ENCODE results near the gene MTHFS.

MTHFS gene

DNA sequence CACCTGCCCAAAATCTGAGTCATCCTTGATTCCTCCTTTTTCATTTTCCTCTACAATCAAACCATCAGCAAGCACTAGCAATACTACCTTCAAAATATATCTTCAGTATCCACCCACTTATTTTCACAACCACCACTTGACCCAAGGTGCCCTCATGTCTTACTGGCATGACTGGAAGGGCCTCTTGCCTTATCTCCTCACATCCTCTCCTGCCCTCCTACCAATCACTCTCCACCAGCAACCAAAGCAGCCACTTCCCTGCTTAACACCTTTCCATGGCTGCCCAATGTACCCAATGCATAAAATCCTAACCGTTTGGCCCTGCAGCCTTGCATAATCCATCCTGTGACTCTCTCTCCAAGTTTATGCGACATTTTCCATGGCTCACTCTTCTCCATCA is 76.0 kb downstream of the MTHFS start:
- TF ChIP-seq, protein P1, sequence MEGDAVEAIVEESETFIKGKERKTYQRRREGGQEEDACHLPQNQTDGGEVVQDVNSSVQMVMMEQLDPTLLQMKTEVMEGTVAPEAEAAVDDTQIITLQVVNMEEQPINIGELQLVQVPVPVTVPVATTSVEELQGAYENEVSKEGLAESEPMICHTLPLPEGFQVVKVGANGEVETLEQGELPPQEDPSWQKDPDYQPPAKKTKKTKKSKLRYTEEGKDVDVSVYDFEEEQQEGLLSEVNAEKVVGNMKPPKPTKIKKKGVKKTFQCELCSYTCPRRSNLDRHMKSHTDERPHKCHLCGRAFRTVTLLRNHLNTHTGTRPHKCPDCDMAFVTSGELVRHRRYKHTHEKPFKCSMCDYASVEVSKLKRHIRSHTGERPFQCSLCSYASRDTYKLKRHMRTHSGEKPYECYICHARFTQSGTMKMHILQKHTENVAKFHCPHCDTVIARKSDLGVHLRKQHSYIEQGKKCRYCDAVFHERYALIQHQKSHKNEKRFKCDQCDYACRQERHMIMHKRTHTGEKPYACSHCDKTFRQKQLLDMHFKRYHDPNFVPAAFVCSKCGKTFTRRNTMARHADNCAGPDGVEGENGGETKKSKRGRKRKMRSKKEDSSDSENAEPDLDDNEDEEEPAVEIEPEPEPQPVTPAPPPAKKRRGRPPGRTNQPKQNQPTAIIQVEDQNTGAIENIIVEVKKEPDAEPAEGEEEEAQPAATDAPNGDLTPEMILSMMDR (IDR thresholded peaks at IDR 0.05; ENCODE audit: control insufficient read depth, extremely low read depth, insufficient read depth), result no peak
- H3K4me3 ChIP-seq (ENCODE audit: low read depth, low read length), result no peak overlapping the region
- no peak for DNase-seq (ENCODE audit: low read depth)

DNA sequence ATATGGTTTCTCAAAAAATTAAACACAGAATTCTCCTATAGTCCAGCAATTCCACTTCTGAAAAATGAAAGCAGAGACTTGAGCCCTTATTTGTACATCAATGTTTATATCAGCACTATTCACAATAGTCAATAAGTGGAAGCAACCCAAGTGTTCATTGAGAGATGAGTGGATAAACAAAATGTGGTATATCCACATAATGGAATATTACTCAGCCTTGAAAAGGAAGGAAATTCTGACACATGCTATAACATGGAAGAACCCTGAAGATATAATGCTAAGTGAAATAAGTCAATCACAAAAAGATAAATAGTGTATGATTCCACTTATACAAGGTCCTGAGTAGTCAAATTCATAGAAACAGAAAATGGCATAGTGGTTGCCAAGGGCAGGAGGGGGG is 76.6 kb downstream of the MTHFS start:
- TF ChIP-seq, protein P1 (IDR thresholded peaks at IDR 0.05; ENCODE audit: control insufficient read depth, extremely low read depth, insufficient read depth), result no peak
- DNase-seq (ENCODE audit: low read depth), result no peak

DNA sequence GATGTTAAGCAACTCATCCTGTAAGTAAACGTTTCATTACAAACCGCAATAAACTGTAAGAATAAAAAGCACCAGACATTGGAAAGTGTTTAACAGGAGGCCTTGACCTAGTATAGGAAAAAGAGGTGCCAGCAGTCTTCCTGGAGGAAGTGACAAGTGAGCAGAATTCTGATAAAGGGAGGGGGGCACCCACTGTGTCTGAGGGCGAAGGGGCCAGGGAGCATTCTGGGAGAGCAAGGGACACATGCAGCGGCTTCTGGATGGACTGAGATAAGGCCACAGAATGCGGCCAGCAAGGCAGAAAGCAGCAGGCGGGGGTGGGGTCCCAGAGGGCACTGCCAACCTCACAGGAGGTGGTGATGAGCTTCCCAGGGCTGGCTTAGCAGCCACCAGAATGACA is 80.2 kb downstream of the MTHFS start:
- DNase-seq (ENCODE audit: low read depth), result no peak
- TF ChIP-seq, protein P1 (IDR thresholded peaks at IDR 0.05; ENCODE audit: control insufficient read depth, extremely low read depth, insufficient read depth), result no peak
- no peak overlapping the region for H3K4me3 ChIP-seq (ENCODE audit: low read depth, low read length)

More for the DNA sequence above, 76.6 kb downstream of the MTHFS start:
- no peak overlapping the region for H3K4me3 ChIP-seq (ENCODE audit: low read depth, low read length)

DNA sequence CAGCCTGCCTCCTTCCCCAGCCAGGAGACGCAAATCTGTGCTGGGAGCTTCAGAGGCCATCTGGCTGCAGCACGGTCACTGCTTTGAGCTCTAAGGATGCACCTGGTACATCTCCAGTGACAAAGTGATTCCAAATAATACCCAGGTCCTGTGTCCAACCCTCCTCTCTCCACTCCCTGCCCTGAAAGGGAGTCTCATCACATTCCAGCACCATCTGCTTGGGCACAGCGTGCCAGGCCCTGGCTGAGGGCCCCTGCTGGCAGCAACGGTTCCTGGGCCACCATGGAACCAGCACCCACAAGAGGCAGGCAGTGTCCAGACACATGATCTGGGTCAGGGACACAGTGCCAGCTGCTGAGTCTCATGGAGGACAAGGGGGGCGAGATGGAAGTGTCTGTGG is 81.3 kb downstream of the MTHFS start:
- H3K4me3 ChIP-seq (ENCODE audit: low read depth, low read length), result no peak overlapping the region
- TF ChIP-seq, protein P1 (IDR thresholded peaks at IDR 0.05; ENCODE audit: control insufficient read depth, extremely low read depth, insufficient read depth), result no peak
- no peak for DNase-seq (ENCODE audit: low read depth)

DNA sequence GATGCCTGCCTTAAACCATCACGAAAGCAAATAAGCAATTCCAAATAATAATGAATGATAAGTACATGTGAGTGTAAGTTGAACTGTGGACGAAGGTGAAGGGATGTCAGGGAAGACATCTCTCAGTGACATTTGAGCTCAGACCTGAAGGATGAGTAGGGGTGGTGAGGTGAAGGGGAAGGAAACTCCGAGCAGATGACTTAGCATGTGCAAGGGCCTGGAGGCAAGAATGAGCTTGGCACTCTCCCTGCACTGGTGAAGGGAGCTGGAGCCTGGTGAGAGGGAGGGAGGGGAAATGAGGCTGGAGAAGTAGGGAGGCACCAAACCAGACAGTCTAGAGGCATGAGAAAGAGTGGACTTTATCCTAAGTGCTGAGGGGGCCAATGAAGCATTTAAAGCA is 84.3 kb downstream of the MTHFS start:
- no peak for DNase-seq (ENCODE audit: low read depth)
- H3K4me3 ChIP-seq (ENCODE audit: low read depth, low read length), result no peak overlapping the region
- TF ChIP-seq, protein P1 (IDR thresholded peaks at IDR 0.05; ENCODE audit: control insufficient read depth, extremely low read depth, insufficient read depth), result no peak

DNA sequence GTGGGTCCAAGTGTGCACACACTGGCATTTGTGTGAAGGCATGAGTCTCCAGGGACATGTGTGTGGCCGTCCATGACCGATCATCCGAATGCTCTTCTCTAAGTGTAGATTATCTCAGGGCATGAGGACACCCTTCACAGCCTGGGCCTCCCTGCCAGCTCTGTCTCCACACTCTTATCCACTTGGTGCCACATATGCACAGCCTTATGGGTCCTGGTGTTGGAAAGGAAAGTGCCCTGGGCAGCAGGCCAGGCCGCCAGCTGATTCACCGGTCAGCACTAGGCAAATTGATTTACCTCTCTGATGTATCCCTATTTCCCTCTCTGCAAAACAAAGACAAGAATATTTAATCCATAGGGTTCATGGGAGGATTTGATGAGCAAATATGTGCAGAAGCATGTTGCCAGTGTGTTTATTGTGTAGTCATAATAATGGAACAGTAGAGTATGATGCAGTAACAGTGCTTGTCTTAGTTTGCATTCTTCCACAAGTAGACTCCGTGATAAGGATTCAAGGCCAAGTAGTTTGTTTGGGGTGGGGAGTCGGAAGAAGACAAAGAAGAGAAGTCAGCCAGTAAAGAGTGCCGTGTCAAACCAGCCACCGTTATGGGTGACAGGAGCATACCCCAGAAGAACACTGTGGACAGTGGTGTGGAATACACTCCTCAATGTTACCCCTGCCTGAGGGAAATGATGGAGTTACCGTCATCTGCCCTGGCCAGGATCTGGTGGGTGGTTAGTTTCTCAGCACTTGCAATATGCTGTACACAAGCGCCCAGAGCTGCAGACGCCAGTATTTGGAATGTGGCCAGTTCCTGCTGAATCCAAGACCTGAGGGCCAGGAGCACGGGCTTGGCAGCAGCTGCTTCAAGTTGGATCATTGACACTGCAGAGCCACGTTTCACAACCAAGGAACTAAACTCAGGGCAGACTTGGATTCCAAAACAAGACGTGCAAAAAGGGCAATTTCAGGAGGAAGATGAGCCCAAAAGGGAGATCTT is 85.1 kb downstream of the MTHFS start:
- TF ChIP-seq, protein P1 (IDR thresholded peaks at IDR 0.05; ENCODE audit: control insufficient read depth, extremely low read depth, insufficient read depth), result no peak
- H3K4me3 ChIP-seq (ENCODE audit: low read depth, low read length), result no peak overlapping the region
- peak; percentile 88 for DNase-seq (ENCODE audit: low read depth)

Data from LNCaP clone FGC (cell line).